HG02763 (cell line): ENCODE measurements around the gene ZMIZ1.

Experiments used
- ATAC-seq: cut with Tn5 transposase; IDR thresholded peaks from one replicate; pipeline ENCODE4 v1.9.1; 2021; ENCODE audit warnings: mild to moderate bottlenecking, moderate library complexity; ENCODE audit not compliant: unreplicated experiment

ZMIZ1 gene

GRCh38 chr10:79242620-79243152 is 173.9 kb downstream of the ZMIZ1 start:
- peak; percentile 20 for ATAC-seq

DNA sequence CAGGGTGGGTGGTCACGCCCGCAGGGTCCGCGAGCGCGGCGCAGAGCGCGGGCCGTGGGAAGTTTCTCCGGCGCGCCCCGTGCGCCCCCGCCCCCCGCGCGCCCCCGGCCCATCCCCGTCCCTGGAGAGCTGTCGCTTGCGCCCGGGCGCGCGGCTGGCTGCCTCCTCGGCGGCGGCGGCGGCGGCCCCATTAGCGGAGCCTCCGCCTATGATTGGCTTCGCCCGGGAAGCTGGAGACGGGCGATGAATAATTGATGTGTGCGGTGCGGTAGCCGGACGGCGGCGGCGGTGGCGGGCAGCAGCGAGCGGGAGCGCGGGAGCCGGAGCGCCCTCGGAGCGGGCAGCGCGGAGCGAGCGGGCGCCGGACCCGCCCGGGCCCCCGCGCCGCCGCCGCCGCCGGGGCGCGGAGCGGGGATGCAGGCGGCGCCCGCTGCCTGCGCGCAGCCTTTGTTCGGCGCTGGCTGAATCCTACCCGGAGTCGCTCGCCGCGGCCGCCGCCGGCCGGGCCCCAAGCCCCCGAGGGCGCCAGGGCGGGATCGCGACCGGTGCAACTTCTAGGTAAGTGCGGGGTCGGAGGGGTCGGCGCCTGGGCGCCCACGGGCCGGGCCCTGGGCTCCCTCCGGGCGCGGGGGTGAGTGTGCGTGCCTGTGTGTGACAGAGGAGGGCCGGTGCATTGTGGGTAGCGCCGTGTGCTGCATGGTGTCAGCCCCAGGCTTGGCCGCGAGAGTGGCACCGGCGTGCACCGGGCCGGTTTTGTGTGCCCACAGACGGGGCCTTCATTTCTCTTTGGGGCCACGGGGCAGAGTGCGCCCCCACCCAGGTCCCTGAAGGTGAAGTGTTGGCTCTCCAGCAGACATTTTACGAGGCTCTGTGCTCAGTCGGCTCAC is 174.7 kb downstream of the ZMIZ1 start:
- ATAC-seq, result peak; percentile 51

DNA sequence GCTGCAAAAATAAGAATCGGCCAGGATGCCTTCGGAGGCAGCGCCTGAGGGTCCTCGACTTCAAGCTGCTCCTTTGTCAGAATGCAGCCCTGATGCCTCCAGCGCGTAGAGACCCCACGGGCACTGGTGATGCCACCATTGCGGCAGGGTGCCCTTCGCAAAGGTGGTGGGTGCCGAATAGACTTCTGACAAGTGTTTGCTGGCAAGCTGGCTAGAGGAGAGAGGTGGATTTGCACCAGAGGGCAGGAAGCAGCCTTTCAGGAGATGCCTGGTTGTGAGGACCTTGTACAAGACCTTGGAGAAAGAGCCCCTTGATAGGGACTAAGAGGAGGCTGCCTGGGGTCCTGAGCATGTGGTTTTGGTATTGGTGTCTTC is 175.3 kb downstream of the ZMIZ1 start:
- no peak for ATAC-seq

GRCh38 chr10:79244841-79245504 is 176.2 kb downstream of the ZMIZ1 start:
- peak; percentile 19 for ATAC-seq

GRCh38 chr10:79245539-79246208 is 176.9 kb downstream of the ZMIZ1 start:
- no peak for ATAC-seq

- no peak for ATAC-seq
Measured at GRCh38 chr10:79246209-79246581, 177.4 kb downstream of the ZMIZ1 start.

GRCh38 chr10:79246606-79247275 is 178.0 kb downstream of the ZMIZ1 start:
- no peak for ATAC-seq

GRCh38 chr10:79247373-79248137 is 178.8 kb downstream of the ZMIZ1 start:
- no peak for ATAC-seq

DNA sequence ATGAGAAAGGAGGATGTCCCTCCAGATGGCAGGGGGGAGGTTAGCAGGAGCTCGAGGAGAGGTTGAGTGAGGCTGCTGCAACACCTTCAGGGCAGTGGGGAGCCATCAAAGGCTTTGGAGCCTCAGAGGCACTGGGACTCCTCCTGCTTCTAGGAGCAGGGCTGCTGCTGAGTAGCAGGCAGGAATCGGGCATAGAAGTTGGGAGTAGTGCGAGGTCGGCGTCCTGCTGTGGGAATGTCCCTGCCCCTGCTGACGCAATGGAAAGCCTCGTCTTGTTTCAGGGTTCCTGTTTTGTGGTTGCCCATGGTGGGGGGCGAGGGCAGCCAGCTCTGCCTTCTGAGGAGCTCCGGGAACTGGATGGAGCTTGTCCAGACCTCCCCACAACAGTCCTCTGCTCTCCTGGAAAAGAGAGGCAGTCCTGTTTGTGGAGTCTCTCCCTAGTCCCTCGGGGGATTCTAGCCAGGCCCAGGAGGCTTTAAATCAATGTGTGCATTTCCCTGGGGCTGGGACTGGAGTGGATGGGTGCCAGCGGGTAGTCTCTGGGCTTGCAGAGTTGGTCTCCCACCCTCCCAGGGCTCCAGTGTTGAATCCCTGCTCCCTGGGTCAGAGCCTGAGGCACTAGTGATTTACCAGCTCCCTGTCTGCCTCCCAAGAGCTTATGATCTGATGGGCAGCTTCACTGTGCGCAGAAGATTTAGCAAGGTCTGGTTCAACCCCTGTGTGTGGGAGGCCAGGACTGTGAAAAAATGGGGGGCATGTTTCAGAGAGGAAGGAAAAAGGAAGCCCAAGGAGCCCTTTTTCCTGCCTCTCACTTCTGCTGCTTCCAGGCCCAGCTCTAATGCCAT is 179.8 kb downstream of the ZMIZ1 start:
- ATAC-seq, result no peak

DNA sequence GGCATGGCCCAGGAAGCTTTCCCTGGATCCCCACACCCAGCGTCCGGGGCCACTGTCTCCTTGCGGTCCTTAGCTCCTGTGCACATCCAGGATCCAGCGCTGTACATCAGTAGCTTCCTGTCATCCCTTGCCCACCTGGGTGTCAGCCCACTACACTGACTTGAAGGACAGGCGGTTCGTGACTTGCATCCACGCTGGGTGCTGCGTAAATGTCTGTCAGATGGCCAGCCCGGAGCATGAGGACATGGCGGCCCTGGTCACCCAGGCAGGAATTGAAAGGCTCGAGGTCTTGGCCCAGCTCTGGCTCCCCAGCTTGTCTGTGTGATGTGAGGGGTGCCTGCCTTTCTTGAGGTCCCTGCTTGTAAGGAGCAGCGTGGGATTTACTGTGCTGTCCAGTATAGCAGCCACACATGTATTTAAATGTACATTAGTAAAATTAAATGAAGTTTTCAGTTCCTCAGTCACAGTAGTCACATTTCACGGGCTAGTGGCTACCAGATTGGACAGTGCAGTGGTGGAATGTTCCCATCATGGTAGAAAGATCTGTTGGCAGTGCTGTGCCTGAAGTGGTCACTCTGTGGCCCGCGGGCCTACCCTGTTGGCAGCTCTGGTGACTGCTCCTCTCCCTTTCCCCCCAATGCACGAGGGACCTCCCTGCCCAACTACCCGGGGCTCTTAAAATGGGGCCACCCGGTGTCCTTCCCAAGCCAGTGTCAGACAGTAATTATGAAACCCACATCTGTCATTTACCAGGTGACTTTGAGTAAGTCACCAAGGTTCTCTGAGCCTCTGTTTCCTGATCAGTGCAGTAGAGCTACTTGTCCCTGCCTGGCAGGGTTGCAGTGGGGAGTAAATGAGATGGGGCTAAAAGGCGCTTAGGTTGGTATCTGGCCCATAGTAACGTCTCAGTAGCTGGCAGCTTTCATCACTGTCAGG is 180.7 kb downstream of the ZMIZ1 start:
- peak; percentile 56 for ATAC-seq

- no peak for ATAC-seq
Measured at GRCh38 chr10:79250259-79250658, 181.5 kb downstream of the ZMIZ1 start.

DNA sequence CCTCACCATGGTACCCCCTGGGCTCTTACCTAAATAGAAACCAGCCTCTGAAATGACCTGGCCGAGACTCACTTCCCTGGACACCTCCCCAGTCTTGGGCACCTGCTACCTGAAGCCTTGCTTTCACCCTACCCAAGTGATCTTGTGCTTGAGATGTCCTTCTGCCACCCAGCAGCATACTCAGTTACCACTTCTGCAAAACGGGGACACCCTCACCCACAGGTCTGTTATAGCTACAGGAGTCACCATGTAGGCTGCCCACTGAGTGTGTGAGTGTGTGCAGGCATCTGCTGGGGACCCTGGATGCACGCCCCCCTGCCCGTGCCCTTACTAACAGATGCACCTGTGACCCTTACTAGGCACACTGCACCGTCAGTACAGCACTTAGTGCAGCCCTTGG is 183.7 kb downstream of the ZMIZ1 start:
- no peak for ATAC-seq

- ATAC-seq, result no peak
Measured at GRCh38 chr10:79252971-79253370, 184.2 kb downstream of the ZMIZ1 start.

DNA sequence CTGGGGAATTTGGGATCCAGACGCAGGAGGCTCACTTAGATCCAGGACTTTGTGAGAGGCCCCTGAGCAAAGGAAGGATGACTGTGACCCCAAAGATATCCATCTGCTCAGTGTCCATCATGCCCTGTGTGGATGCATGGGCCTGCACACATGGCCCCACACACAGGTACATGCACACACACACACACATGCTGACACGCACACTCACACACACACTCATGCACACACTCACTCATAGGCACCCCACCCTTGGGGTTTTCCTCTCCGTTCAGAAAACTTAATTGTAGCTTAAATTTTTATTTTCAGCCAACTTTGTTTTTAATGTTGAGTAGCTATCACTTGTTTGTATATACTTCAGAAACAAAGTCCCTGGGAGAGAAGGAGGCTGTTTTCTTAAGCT is 184.9 kb downstream of the ZMIZ1 start:
- no peak for ATAC-seq

- no peak for ATAC-seq
Measured at GRCh38 chr10:79254333-79255006, 185.7 kb downstream of the ZMIZ1 start.

- ATAC-seq, result no peak
Measured at GRCh38 chr10:79255007-79255507, 186.3 kb downstream of the ZMIZ1 start.

DNA sequence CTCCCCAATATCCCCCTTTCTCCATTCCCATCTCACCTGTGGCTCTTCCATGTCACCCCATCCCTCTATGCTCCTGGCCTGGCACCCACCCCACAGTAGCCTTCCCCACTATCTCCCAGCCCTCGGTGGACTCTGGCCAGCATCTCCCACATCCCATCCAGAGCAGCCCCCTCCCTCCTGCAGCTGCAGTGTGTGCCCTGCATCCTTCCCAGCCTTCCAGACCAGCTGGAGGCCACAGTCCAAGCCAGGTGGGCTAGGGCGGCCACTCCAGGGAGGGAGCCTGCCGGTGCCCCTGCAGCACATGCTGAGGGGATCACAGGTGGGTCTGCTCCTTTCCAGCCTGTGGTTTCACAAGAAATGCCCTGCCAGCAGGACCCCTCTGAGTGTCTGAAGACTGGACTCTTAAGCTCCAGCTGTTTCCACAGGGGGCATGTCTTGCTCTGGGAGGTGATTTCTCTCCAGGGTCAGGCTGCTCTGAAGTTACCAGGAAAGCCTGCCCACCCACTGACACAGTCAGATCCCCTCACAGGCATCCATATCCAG is 187.6 kb downstream of the ZMIZ1 start:
- ATAC-seq, result no peak
